Lower lobe of right lung (tissue), 2 donors: Measurements from ENCODE around the gene PTPRN2. TPM values are rescaled to one million over a fixed set of nuclear protein-coding genes. Genes with fewer than 3 reads are reported as not detected.

Source experiments
- ATAC-seq, 2 donors: fragments of 200-7000 bp; cut with Tn5 transposase; one replicate each; pipeline ENCODE4 v1.9.1; 2020 to 2022; ENCODE audit warnings: mild to moderate bottlenecking in 2 of 2, moderate library complexity in 2 of 2
- DNase-seq: peaks from one replicate; pipeline ENCODE4 v3.0.0-alpha.2; 2020
- H3K27ac ChIP-seq: fragments of 200-600 bp; one replicate; pipeline ENCODE4 v1.8.0; 2022
- H3K27me3 ChIP-seq: fragments of 200-600 bp; one replicate; pipeline ENCODE4 v1.8.0; 2022; ENCODE audit warnings: low read depth
- H3K36me3 ChIP-seq: fragments of 200-600 bp; one replicate; pipeline ENCODE4 v1.8.0; 2022; ENCODE audit warnings: mild to moderate bottlenecking
- H3K4me1 ChIP-seq: fragments of 200-600 bp; one replicate; pipeline ENCODE4 v1.8.0; 2022
- H3K4me3 ChIP-seq: fragments of 200-600 bp; one replicate; pipeline ENCODE4 v1.8.0; 2022; ENCODE audit warnings: mild to moderate bottlenecking
- H3K9me3 ChIP-seq: fragments of 200-600 bp; one replicate; pipeline ENCODE4 v1.8.0; 2022
- intact Hi-C: fragments of 100-400 bp; cut with DNase I; formaldehyde crosslinking; loops from one replicate; pipeline ENCODE4 v1.11.0; 2022
- total RNA-seq: library from RNA; stranded (reverse); fragmentation: NEBNext Ultra II Directional; extraction: Animal tissue kit (Norgen Biotek cat#: 25700); gene quantifications from one replicate; pipeline ENCODE4 v1.2.1, GENCODE V29; 2021
- TF ChIP-seq, protein P1 (sequence below): fragments of 200-600 bp; IDR thresholded peaks from one replicate; pipeline ENCODE4 v1.8.0; 2022; ENCODE audit warnings: antibody characterized with exemption, mild to moderate bottlenecking
- donor health status: DM: no; HTN: yes; CAD: no; lungs with severe emphysema.

PTPRN2 gene
- total RNA-seq, 1 donor from 2014 or later, result 6.8 TPM

- intact Hi-C loops, result no loop called here
- DNase-seq (no peak), ATAC-seq (no peak)
- Histone ChIP-seq H3K27ac (no peak overlapping the region), H3K27me3 (peaks cover 9% of the 10 kb centered on the region), H3K4me1 (no peaks in the 10 kb centered on the region), H3K9me3 (no peaks in the 10 kb centered on the region), H3K4me3 (no peak overlapping the region), H3K36me3 (no peaks in the 10 kb centered on the region)
- TF ChIP-seq, protein P1, sequence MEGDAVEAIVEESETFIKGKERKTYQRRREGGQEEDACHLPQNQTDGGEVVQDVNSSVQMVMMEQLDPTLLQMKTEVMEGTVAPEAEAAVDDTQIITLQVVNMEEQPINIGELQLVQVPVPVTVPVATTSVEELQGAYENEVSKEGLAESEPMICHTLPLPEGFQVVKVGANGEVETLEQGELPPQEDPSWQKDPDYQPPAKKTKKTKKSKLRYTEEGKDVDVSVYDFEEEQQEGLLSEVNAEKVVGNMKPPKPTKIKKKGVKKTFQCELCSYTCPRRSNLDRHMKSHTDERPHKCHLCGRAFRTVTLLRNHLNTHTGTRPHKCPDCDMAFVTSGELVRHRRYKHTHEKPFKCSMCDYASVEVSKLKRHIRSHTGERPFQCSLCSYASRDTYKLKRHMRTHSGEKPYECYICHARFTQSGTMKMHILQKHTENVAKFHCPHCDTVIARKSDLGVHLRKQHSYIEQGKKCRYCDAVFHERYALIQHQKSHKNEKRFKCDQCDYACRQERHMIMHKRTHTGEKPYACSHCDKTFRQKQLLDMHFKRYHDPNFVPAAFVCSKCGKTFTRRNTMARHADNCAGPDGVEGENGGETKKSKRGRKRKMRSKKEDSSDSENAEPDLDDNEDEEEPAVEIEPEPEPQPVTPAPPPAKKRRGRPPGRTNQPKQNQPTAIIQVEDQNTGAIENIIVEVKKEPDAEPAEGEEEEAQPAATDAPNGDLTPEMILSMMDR, result no peak
Measured at GRCh38 chr7:158489462-158490155, 98.0 kb downstream of the PTPRN2 start.

- H3K27ac ChIP-seq, result no peak overlapping the region
- no peaks in the 10 kb centered on the region for H3K36me3 ChIP-seq
- no peaks in the 10 kb centered on the region for H3K9me3 ChIP-seq
- intact Hi-C loops, result no loop called here
- TF ChIP-seq, protein P1, result no peak
- no peak overlapping the region for H3K4me3 ChIP-seq
- ATAC-seq (no peak), DNase-seq (no peak)
- peaks cover 9% of the 10 kb centered on the region for H3K27me3 ChIP-seq
- no peaks in the 10 kb centered on the region for H3K4me1 ChIP-seq
Measured at GRCh38 chr7:158488181-158488971, 99.2 kb downstream of the PTPRN2 start.

DNA sequence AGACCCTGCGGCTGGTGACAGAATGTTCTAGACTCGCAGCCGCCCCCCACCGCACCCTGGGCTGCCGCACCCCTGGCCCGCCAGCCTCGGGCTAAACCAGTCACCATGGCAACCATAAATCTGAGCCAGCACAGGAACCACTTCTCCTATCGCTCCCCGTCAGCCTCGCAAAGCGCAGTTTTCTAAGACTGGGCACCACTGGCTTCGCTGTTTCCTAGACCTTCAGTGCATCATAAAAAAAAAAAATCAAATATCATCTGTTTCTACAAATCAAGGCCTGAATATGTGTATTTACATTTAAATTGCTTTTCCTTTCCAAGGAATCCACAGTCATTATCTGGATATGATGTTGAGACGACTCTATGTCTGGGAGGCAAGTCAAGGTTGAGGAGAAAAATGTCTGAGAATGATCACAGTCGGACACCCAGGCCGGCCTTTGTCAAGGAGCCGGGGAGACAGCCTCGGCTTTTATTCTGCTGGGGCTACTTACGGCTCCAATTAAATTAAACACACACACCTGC, 99.9 kb downstream of the PTPRN2 start:
- no peak overlapping the region for H3K27ac ChIP-seq
- TF ChIP-seq, protein P1, result no peak
- DNase-seq (no peak), ATAC-seq (no peak)
- no peaks in the 10 kb centered on the region for H3K4me1 ChIP-seq
- no peaks in the 10 kb centered on the region for H3K9me3 ChIP-seq
- no peaks in the 10 kb centered on the region for H3K36me3 ChIP-seq
- H3K4me3 ChIP-seq, result no peak overlapping the region
- H3K27me3 ChIP-seq, result peaks cover 9% of the 10 kb centered on the region
- intact Hi-C loops, result no loop called here

GRCh38 chr7:158486919-158487318, 100.7 kb downstream of the PTPRN2 start:
- Histone ChIP-seq H3K36me3 (no peaks in the 10 kb centered on the region), H3K9me3 (no peaks in the 10 kb centered on the region), H3K27me3 (peaks cover 9% of the 10 kb centered on the region), H3K4me3 (no peak overlapping the region), H3K4me1 (no peaks in the 10 kb centered on the region), H3K27ac (no peak overlapping the region)
- no peak for ATAC-seq
- no peak for DNase-seq
- TF ChIP-seq, protein P1, result no peak
- intact Hi-C loops, result no loop called here

DNA sequence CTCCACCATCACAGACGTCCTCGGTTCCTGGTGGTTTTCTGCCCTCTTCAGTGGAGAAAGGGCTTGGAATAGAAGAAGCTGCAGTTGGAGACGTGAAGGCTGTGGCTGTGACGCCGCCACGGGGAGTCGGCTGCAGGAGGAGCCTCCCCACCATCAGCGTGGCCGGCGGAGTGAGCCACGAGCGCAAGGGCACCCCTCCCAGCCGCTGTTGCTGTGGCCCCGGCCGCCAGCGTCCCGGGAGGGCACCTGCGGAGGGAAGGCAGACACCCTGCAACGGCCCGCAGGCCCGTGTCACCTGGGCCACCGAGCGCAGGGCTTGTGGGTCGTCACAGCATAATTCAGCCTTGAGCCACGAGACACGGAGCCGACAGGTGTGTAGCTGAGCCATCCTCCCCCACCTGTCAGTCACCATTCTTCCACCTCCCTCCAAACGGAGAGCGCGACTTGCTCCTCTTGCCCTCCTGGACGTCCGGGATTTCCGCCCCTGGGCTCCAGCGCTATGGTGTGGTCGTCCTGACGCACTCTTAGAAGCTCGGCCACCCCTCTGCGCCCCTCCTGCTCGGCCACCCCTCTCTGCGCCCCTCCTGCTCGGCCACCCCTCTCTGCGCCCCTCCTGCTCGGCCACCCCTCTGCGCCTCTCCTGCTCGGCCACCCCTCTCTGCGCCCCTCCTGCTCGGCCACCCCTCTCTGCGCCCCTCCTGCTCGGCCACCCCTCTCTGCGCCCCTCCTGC, 102.7 kb downstream of the PTPRN2 start:
- Histone ChIP-seq H3K27ac (no peak overlapping the region), H3K4me1 (no peaks in the 10 kb centered on the region)
- intact Hi-C loops, result no loop called here

More for the DNA sequence above, 102.7 kb downstream of the PTPRN2 start:
- no peaks in the 10 kb centered on the region for H3K36me3 ChIP-seq
- TF ChIP-seq, protein P1, result no peak
- no peak for ATAC-seq
- H3K9me3 ChIP-seq, result no peaks in the 10 kb centered on the region
- peaks cover 5% of the 10 kb centered on the region for H3K27me3 ChIP-seq
- no peak for DNase-seq
- no peak overlapping the region for H3K4me3 ChIP-seq
